OCI-LY3 (cell line): ENCODE data around the gene RBP4.

Experiments used
- H2AFZ ChIP-seq: fragments of 200-600, 300-600 bp; shearing (Covaris generic); 2 replicates; pipeline ENCODE4 v1.6.0; 2014; ENCODE audit warnings: antibody characterized with exemption, low read depth, low read length
- H3K27ac ChIP-seq: fragments of 200-600, 300-600 bp; sonication (generic); 2 replicates; pipeline ENCODE4 v1.5.1; 2014; ENCODE audit warnings: mild to moderate bottlenecking, low read length, moderate library complexity, mixed read lengths
- H3K27me3 ChIP-seq: fragments of 200-600, 300-600 bp; sonication (generic); 2 replicates; pipeline ENCODE4 v1.6.1; 2014; ENCODE audit warnings: low read depth, low read length, mixed read lengths
- H3K36me3 ChIP-seq: fragments of 200-600, 300-600 bp; sonication (generic); replicated peaks from 2 replicates; pipeline ENCODE3; 2014; ENCODE audit warnings: low read depth, low read length, mixed read lengths
- H3K4me1 ChIP-seq: fragments of 300-600, 200-600 bp; sonication (generic); 2 replicates; pipeline ENCODE4 v1.6.1; 2014; ENCODE audit warnings: low read length, mixed read lengths
- H3K4me2 ChIP-seq: fragments of 200-600, 300-600 bp; sonication (generic); 2 replicates; pipeline ENCODE4 v1.6.1; 2014; ENCODE audit warnings: low read length, mixed read lengths
- H3K4me3 ChIP-seq: fragments of 300-600, 200-600 bp; sonication (generic); 2 replicates; pipeline ENCODE4 v1.5.1; 2014; ENCODE audit warnings: antibody characterized with exemption, mild to moderate bottlenecking, low read length, moderate library complexity
- H3K79me2 ChIP-seq: fragments of 300-600, 200-600 bp; shearing (Covaris generic); 2 replicates; pipeline ENCODE4 v1.6.1; 2014; ENCODE audit warnings: mild to moderate bottlenecking, low read length, mixed read lengths
- H3K9ac ChIP-seq: fragments of 300-600, 200-600 bp; shearing (Covaris generic); 2 replicates; pipeline ENCODE4 v1.6.0; 2014; ENCODE audit warnings: mild to moderate bottlenecking, low read length, moderate library complexity
- H3K9me3 ChIP-seq: fragments of 200-600, 300-600 bp; shearing (Covaris generic); 2 replicates; pipeline ENCODE4 v1.6.1; 2014; ENCODE audit warnings: low read length, mixed read lengths; ENCODE audit not compliant: insufficient read depth
- H4K20me1 ChIP-seq: fragments of 200-600, 300-600 bp; sonication (generic); 2 replicates; pipeline ENCODE4 v1.6.1; 2016; ENCODE audit warnings: low read length, mixed read lengths; ENCODE audit not compliant: insufficient read depth
- EZH2phosphoT487 ChIP-seq: fragments of 200-600 bp; shearing (Covaris generic); IDR thresholded peaks from 2 replicates; pipeline ENCODE4 v1.6.1; 2018; ENCODE audit warnings: antibody characterized with exemption, mixed run types, low read depth
- TF ChIP-seq, protein P1 (sequence below): fragments of 200-600, 300-600 bp; sonication (generic); IDR thresholded peaks from 2 replicates; pipeline ENCODE4 v1.5.1; 2014; ENCODE audit warnings: antibody characterized with exemption, low read length, low read depth

Gene RBP4

GRCh38 chr10:93554760-93555432 is 46.1 kb downstream of the RBP4 start:
- H3K4me2 ChIP-seq: no peak overlapping the region
- H2AFZ ChIP-seq: no peak overlapping the region

DNA sequence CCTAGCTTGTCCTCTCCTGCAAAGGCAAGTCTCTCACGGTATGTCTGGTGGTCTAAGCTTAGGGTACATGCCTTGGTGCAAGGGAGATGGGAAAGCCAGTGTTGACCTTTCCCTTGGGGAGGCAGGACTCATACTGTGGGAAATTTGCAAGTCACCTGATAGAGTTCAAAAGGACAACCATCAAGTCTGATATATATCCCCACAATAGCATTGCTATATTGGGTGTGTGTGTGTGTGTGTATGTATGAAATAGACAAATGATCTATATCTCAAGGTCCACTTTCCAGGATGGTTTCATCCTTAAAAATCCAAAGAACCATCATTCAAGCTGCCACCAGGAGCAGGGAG is 46.7 kb downstream of the RBP4 start:
- Histone ChIP-seq H3K9me3 (no peaks in the 10 kb centered on the region), H3K36me3 (no peaks in the 10 kb centered on the region), H3K4me3 (no peak overlapping the region), H3K4me1 (no peaks in the 10 kb centered on the region), H3K9ac (no peak overlapping the region), H4K20me1 (no peaks in the 10 kb centered on the region), H2AFZ (no peak overlapping the region), H3K79me2 (no peaks in the 10 kb centered on the region), H3K27ac (no peak overlapping the region), H3K27me3 (no peaks in the 10 kb centered on the region), H3K4me2 (no peak overlapping the region)
- TF ChIP-seq, protein P1, sequence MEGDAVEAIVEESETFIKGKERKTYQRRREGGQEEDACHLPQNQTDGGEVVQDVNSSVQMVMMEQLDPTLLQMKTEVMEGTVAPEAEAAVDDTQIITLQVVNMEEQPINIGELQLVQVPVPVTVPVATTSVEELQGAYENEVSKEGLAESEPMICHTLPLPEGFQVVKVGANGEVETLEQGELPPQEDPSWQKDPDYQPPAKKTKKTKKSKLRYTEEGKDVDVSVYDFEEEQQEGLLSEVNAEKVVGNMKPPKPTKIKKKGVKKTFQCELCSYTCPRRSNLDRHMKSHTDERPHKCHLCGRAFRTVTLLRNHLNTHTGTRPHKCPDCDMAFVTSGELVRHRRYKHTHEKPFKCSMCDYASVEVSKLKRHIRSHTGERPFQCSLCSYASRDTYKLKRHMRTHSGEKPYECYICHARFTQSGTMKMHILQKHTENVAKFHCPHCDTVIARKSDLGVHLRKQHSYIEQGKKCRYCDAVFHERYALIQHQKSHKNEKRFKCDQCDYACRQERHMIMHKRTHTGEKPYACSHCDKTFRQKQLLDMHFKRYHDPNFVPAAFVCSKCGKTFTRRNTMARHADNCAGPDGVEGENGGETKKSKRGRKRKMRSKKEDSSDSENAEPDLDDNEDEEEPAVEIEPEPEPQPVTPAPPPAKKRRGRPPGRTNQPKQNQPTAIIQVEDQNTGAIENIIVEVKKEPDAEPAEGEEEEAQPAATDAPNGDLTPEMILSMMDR: no peak
- TF ChIP-seq EZH2phosphoT487: no peak

More at GRCh38 chr10:93554760-93555432, 46.1 kb downstream of the RBP4 start:
- H3K9ac ChIP-seq: no peak overlapping the region
- no peaks in the 10 kb centered on the region for H3K36me3 ChIP-seq
- H3K9me3 ChIP-seq: no peaks in the 10 kb centered on the region
- H3K4me3 ChIP-seq: no peak overlapping the region
- H3K4me1 ChIP-seq: no peaks in the 10 kb centered on the region
- no peaks in the 10 kb centered on the region for H3K27me3 ChIP-seq
- no peaks in the 10 kb centered on the region for H3K79me2 ChIP-seq
- no peak overlapping the region for H3K27ac ChIP-seq
- TF ChIP-seq, protein P1: peak; percentile 60
- TF ChIP-seq EZH2phosphoT487: no peak
- no peaks in the 10 kb centered on the region for H4K20me1 ChIP-seq

GRCh38 chr10:93553482-93554315 is 47.3 kb downstream of the RBP4 start:
- H3K4me1 ChIP-seq: no peaks in the 10 kb centered on the region
- H3K4me3 ChIP-seq: no peak overlapping the region
- no peak overlapping the region for H3K27ac ChIP-seq
- H3K36me3 ChIP-seq: no peaks in the 10 kb centered on the region
- H3K79me2 ChIP-seq: no peaks in the 10 kb centered on the region
- H2AFZ ChIP-seq: no peak overlapping the region
- no peaks in the 10 kb centered on the region for H3K9me3 ChIP-seq
- no peaks in the 10 kb centered on the region for H4K20me1 ChIP-seq
- H3K9ac ChIP-seq: no peak overlapping the region
- H3K27me3 ChIP-seq: no peaks in the 10 kb centered on the region
- TF ChIP-seq EZH2phosphoT487: no peak
- TF ChIP-seq, protein P1: no peak
- H3K4me2 ChIP-seq: no peak overlapping the region

- Histone ChIP-seq H3K4me1 (no peaks in the 10 kb centered on the region), H3K36me3 (no peaks in the 10 kb centered on the region), H4K20me1 (no peaks in the 10 kb centered on the region), H3K27me3 (no peaks in the 10 kb centered on the region), H2AFZ (no peak overlapping the region), H3K9me3 (no peaks in the 10 kb centered on the region), H3K27ac (no peak overlapping the region), H3K79me2 (no peaks in the 10 kb centered on the region), H3K4me3 (no peak overlapping the region), H3K4me2 (no peak overlapping the region), H3K9ac (no peak overlapping the region)
- TF ChIP-seq EZH2phosphoT487: no peak
- TF ChIP-seq, protein P1: no peak
These were observed 48.3 kb downstream of the RBP4 start for GRCh38 chr10:93552780-93553179.
